NK-92 (cell line): ENCODE results near the gene RNF183.
"Not testable (repeated sequence)": the region's sequence is repeated elsewhere in the genome, so short reads cannot be mapped to it uniquely, and the experiment has no call there.

Source experiments
- DNase-seq: peaks from one replicate; lab custom pipeline; 2025; ENCODE audit not compliant: unreplicated experiment; lab: John Stamatoyannopoulos, UW

RNF183 gene

DNA sequence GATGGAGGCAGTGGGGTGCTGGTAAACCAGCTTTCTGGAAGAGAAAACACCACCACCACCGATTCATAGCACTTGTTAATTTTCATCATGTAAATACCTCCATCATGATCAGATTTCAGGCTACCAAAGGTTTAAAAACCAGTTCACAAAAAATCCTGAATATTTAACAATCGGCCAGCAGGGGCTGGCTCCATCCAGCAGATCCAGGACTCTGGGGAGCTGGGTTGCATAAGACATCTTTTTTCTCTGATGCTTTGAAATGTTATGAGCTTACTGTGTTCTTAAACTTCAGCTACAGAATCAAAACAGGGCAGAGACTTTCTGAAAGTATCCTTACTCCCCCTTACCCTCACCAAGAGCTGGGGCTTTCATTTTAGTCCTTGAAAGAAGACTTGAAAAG lies 14.6 kb upstream of the RNF183 start:
- DNase-seq, result no peak

DNA sequence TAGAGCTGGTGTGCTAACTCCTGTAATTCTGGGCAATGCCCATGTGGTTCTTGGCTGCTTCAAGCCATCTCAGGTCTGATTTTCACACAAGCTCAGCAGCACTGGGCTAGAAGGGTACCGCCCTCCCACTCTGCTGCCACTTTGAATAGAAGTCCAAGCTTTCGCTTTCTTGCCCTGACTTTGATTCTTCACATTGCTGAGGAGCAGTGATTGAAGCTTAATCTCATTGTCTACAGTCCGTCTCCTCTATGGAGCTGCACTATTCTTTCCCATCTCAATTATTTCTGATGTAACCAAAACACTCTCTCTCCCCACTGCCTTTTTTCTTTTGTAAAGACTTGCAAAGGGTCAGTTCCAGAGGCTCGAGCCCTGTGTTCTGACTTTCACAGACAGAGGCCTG lies 12.9 kb upstream of the RNF183 start:
- DNase-seq, result no peak

DNA sequence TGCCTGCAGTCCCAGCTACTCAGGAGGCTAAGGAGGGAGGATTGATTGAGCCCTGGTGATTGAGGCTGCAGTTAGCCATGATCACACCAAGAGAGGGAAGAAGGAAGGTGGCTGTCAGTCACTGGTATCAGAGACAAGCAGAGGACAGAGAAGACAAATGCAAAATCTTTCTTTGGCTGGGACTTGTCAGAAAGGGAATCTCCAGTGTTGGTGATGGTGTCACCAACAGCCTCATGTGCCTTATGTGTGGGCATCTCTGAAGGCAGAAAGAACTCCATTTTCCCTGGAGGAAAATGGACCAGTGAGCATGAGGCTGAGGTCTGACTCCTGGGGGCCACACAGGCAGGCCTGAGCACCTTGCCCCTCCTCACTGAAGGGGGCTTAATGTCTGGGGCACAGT lies 12.1 kb upstream of the RNF183 start:
- DNase-seq, result no peak

DNA sequence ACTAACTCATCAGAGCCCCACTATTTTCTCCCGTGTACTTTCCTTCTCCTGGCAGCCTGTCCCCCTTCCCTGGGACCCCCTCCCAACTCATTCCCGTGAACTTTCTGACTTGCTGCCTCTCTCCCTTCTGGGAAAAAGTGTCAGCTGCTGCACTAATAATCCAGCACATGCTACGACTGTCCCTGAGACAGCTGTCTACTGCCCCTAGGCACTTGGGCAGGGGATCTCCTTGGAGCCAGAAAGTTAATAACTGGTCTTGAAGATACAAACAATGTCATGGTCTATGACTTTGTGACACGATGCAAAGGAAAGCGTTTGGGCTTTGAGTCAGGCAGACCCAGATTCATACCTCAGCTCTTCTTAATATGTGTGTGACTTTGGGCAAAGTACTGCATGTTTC lies 10.1 kb upstream of the RNF183 start:
- no peak for DNase-seq

DNA sequence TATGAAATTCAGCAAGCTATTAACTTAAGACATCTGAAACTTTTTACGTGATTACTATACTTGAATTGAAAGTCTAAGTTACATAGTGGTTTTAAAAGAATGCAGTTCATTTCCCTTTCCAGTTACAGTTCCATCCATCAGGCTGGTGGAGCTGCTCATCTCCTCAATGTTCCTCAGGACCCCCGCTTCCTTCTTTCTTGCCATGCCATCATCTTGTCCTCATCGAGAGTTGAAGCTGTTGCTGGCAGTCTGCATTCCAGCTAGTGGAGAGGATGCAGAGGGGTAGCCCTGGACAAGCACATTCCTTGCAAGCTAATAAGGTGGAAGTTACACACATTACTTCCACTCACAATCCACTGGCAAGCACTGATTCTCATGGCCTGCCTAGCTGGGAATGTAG lies 8.8 kb upstream of the RNF183 start:
- no peak for DNase-seq

DNA sequence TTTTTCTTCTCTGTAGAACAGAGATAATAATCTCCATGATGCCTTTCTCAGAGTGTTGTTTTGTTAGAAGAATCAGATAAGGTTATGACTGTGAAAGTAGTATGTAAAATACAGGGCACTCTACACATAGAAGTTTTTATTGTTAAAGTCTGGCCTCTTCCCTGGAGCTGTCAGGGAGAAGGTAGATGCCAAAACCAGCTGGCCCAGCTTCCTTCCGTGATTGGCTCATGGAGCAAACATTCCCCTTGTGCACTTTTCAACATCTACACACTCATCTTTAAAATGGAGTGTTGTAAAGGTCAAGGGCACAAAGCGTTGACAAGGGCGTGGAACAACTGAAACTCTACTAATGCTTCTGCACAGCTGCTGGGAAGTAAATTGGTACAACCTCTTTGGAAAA lies 7.4 kb upstream of the RNF183 start:
- DNase-seq, result no peak

DNA sequence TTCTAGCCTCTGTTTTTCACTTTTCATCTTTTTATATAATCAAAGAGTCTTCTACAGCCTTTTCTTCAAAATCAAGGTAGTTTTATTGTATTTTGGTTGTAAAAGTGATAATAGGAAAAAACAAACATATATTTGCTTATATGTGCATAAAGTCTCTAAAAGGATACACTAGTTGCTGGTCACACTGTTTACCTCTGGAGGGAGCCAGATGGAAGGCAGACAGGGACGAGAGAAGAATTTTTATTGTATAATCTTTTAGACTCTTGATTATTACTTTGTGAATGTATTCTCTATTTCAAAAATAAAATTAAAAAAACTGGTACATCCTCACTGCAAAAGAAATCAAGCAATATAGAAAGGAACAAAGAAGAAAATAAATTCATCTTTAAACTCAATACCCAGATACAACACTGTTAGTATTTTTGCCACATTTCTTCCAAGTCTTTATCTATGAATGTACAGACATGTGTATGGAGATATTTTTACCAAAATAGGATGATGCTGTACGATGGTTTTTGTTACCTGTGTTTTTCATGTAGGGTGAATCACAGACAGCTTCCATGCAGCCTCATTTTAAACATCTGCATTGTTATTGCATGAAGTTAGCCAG lies 6.1 kb upstream of the RNF183 start:
- no peak for DNase-seq

DNA sequence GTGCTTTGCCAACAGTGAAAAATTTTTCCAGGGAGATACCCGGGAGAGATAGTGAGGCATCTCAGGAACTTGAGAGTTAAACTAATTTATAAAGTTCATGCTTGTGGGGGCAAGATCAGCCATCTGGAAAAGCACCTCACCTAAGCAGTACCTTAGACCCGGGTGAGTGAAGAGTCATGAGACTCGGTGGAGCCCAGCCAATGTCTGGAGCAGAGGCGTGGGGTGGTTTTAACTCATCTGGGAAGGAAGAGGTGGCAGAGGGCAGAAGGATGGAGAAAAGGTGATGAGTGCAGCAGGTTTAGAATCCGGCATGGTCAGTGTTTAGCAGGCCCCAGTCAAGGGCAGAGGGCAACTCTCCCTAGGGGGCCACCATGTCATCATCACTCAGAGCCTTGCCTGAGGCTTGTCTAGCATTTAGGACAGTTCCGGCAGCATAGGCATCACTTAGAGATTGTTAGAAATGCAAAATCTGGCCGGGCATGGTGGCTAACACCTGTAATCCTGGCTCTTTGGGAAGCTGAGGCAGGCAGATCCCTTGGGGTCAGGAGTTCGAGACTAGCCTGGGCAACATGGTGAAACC lies 4.3 kb upstream of the RNF183 start:
- no peak for DNase-seq

DNA sequence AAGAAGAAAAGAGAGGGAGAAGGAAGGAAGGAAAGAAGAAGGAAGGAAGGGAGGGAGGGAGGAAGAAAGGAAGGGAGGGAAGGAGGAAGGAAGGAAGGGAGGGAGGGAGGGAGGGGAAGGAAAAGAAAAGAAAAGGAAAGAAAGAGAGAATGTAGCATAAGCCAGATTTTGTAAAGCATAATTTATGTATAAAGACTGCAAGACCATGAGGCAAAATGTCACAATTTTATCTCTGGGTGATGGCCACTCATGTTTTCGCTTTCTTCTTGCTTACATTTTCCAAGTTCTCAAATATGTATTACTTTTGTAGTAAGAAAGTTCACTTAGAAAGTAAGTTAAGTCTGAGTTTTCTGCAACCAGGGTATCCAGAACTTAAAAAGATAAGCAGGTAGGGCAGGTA lies 3.4 kb upstream of the RNF183 start:
- no peak for DNase-seq

DNA sequence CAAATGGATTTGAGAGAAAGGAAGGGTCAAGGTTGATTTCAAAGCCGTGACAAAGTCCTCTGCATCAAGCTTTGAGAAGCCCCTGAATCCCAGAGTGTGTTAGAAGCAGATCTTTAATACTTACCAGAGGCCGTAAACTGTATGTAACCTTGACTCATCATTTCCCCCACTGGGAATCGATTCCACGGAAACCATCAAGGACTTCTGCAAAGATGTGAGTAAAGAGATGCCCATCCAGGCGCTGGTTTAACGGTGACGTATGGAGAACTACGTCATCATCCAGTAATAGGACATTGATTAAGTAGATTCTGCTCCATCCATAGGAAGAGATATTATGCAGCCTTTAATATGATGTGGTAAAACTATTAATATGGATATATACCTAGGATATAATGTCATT lies 1.6 kb downstream of the RNF183 start:
- no peak for DNase-seq

DNA sequence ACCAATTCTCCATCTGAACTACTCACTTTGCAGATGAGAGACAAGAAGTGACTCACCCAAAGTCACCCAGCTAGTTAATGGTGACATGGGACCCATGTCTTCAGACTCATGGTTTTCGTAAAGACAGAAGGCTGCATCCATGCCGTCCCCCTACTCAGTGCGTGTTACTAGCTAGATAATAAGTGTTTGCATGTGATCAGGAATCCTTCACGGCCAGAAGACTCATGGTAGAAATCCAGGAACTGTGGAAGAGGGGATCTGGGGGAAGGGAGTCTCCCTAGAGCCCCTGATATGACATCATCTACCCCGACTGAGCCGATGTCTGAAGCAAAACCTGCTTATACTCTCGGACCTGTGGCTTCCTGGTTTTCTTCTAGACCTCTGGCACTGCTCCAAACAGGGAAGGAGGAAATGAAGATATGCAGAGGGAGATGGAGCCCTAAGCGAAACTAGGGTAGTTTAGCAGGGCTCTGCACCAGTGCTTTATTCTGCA lies 3.3 kb downstream of the RNF183 start:
- DNase-seq, result no peak

DNA sequence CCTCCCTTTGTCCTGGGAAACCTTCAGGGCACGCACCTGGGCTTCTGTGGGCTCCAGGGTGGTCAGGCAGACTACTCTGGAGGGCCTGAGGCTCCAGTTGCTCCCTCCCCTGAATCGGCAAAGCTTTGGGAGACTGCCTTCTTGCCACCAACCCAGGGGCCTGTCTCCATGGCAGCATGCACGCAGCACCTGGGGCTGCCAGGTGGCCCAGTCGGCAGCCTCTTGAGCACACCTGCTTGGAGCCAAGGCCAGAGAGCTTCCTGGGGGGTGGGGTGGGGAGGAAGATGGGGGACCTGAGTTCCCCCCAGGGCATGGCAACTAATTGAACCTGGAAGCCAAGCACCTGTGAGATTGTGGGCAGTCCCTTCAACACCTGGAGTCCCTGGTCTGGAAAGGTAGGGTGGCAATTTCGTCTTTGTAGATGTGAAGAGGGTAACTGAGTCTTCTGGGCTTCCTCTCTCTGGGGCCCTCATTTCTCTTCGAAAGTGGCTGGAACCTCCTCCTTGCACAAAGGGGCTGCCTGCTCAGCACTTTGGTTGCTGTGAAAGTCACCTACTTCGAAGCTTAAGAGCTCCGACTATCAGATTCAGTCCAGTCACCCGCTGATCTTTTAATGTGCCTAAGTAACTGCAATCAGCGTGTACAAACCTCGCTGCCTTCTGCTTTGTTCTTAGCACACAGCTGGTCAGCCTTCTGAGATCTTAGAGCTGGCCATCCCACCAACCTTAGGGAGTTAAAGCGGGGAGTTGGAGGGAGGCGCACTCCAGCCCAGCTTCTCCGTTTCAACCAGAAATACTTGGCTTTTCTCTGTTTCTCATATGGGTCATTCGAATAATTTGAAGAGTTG lies 4.0 kb downstream of the RNF183 start:
- no peak for DNase-seq

DNA sequence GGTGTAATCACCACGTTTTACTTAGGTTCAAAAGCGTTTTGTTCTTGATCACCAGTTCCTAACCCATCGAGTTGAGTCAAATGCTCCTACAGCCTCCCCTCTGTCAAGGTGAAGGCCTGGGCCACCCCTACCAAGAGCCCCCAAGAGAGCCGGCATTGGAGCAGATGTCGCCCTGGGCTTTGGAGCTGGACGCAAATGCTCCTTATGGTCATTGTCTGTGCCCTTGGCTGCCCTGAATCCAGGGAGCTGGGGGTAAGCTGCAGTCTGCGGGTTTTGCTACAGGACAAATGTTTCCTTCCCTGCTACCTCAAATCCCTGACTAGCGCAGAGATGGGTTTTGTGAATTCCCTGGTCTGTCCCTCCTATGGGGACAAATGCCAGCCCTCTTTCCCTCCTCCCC lies 4.9 kb downstream of the RNF183 start:
- DNase-seq, result no peak

DNA sequence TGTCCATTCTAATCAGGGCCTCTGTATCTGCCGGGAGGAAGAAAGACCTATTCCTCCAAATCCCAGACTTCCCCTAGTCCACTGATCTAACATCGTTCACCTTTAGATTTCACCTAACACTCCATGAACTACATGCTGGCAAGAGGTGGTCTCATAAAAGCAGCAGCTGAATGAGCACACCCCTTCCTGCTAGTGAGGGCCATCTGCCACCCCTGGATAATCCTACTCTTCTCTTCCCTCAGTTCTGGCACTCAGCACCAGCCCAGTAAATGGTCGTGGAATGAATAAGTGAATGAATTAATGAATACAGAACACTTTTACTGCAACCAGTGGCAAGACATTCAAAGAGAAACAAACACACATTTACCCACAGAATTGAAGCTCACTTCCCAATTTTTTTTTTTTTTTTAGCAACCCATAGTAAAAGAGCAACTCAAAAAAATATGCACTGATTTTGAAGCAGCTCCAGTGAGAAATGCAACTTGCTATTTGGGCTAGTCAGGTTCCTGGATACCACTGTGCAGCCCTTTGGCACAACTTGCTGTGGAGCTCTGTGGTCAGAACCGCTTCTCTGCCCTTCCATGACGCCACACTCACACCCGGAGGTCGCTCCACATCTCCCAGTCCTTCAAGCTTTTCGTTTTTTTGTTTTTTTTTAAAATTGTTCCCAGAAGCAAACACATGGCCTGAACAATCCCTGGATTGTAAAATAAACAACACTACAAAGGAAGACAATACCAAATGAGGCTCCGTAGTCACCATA lies 6.2 kb downstream of the RNF183 start:
- DNase-seq, result no peak

DNA sequence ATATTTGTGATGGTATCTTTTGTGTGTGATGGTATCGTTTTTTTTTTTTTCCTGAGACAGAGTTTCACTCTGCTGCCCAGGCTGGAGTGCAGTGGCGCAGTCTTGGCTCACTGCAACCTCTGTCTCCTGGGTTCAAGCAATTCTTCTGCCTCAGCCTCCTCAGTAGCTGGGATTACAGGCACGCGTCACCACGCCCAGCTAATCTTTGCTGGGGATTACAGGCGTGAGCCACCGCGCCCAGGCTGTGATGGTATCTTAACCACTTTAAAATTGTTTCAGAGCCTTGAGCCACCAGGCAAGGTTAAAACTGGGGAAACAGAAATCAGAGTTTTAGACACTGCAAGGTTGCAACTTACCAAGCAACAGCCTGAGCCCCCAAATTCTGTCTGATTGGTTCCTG lies 6.9 kb downstream of the RNF183 start:
- DNase-seq, result not testable (repeated sequence)

DNA sequence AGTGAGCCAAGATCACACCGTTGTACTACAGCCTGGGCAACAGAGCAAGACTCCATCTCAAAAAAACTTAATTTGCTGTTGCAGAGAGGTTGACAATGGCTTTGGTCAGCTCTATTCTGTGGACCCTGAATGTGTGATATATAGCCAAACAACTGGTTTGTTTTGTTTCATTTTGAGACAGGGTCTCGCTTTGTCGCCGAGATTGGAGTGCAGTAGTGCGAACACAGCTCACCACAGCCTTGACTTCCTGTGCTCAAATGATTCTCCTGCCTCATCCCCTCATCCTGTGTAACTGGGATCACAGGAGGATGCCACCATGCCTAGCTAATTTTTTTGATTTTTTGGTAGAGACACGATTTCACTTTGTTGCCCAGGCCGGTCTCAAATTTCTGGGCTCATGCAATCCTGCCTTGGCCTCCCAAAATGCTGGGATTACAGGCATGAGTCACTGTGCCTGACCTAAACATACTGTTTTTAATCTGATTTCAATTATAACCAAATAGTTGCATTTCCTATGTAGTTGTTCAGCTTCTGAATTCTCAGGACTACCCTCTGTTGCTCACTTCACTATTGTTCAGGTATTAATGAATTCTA lies 9.8 kb downstream of the RNF183 start:
- DNase-seq, result no peak

DNA sequence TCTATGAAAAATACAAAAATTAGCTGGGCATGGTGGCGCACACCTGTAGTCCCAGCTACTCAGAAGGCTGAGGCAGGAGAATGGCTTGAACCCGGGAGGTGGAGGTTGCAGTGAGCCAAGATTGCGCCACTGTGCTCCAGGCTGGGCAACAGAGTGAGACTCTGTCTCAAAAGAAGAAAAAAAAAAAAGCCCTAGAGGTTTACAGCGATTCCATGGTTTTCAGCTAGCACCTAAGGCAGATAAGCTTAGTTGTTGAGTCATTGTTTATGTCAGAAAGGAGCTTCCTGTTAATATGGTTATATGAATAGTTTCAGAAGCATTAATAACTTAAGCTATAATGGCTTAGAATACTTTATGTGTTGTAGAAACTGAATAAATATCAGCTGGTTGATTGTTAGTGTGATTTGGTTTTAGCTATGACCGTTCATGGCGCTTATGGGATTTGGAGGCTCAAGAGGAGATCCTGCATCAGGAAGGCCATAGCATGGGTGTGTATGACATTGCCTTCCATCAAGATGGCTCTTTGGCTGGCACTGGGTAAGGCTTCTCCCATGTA lies 13.0 kb downstream of the RNF183 start:
- no peak for DNase-seq

DNA sequence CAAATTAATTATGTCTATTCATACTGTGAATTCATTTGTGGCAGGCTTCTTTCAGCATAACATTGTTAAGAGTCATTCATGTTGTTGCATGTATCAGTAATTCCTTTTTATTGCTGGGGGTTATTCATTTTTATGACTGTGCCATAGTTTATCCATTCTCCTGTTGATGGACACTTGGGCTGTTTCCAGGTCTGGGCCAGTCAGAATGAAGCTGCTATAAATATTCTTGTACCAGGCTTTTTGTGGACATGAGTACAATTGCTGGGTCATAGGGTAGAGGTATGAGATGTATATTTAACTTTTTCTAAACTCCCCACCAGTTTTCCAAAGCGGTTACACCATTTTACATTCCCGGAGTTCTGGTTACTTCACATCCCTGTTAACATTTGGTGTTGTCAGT lies 14.1 kb downstream of the RNF183 start:
- DNase-seq, result no peak

DNA sequence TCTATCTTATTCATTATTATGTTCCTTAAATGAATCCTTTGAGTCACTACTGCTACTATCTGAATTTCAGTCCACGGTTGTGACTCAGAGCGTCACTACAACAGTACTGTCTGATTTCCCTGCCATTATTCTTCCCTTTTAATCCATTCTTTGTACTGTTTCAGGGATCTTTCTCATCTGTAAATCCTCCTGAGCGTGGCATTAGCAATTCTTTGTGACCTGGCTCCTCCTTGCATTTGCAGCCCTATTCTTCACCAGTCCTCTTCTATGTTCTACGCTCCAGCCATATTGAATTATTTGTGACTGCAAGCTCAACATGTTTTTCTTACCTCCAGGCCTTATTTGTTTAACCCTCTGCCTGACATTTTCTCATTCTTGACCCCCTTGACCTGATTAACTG lies 21.8 kb downstream of the RNF183 start:
- no peak for DNase-seq

DNA sequence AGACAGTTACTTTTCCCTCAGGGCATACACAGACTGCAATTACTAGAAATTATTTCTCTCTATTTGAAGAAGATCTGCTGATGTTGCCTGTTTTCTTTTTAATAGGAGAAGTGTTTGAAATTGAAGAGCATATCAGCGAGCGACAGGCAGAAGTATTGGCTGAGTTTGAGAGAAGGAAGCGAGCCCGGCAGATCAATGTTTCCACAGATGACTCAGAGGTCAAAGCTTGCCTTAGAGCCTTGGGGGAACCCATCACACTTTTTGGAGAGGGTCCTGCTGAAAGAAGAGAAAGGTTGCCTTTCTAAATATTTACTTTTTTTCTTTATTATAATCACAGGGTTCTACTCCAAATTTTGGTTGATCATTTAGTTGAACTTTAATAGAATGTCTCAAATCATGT lies 24.3 kb downstream of the RNF183 start:
- DNase-seq, result no peak
